Kidney (tissue), 14 donors: ENCODE measurements around the gene MAN1A2. TPM values are rescaled to one million over a fixed set of nuclear protein-coding genes. Genes with fewer than 3 reads are reported as not detected.

ENCODE experiments used
- DNase-seq, 5 donors: peaks; one replicate each; pipeline ENCODE4 v3.0.0-alpha.2; 2013 to 2020
- FAIRE-seq: peaks from 2 replicates; lab custom pipeline; 2012; peaks lifted over from hg19 to GRCh38; lab: Jason Lieb, UNC
- H3K27ac ChIP-seq, 2 donors: one replicate each; pipeline ENCODE4 v1.7.0; 2013; ENCODE audit warnings: low read depth in 2 of 2, low read length in 2 of 2, inconsistent platforms in 1 of 2
- H3K27me3 ChIP-seq: one replicate; pipeline ENCODE4 v1.7.1; 2013; ENCODE audit warnings: low read length, inconsistent platforms; ENCODE audit not compliant: control insufficient read depth, insufficient read depth
- H3K36me3 ChIP-seq, 3 donors: one replicate each; pipeline versions ENCODE4 v1.7.0 to v1.7.1; 2013; ENCODE audit warnings: low read length in 3 of 3, control low read depth in 1 of 3, inconsistent platforms in 1 of 3; ENCODE audit not compliant: insufficient read depth in 3 of 3, control insufficient read depth in 2 of 3
- H3K4me1 ChIP-seq, 3 donors: one replicate each; pipeline versions ENCODE4 v1.7.0 to v1.7.1; 2013; ENCODE audit warnings: low read length in 3 of 3, inconsistent platforms in 1 of 3, low read depth in 1 of 3; ENCODE audit not compliant: control insufficient read depth in 2 of 3, insufficient read depth in 2 of 3
- H3K4me3 ChIP-seq, 3 donors: one replicate each; pipeline versions ENCODE4 v1.7.0 to v1.8.1; 2013; ENCODE audit warnings: low read length in 3 of 3, control low read depth in 1 of 3, inconsistent platforms in 1 of 3
- H3K9ac ChIP-seq, 3 donors: one replicate each; pipeline versions ENCODE4 v1.7.0 to v1.7.1; 2013; ENCODE audit warnings: low read length in 3 of 3, control low read depth in 1 of 3, inconsistent platforms in 1 of 3
- H3K9me3 ChIP-seq, 3 donors: one replicate each; pipeline versions ENCODE4 v1.7.0 to v1.7.1; 2013; ENCODE audit warnings: low read length in 3 of 3, control low read depth in 1 of 3, inconsistent platforms in 1 of 3; ENCODE audit not compliant: control insufficient read depth in 2 of 3, insufficient read depth in 1 of 3
- intact Hi-C: fragments of 100-400 bp; cut with DNase I; formaldehyde crosslinking; loops from one replicate; pipeline ENCODE4 v1.11.1; 2022
- polyA plus RNA-seq: library from polyadenylated mRNA; stranded (reverse); fragments of 350-450 nt; fragmentation: Illumina TruSeq; extraction: RNeasy Lipid Tissue Mini Kit (QIAGEN cat#74804); gene quantifications from one replicate; pipeline ENCODE4 v1.2.3, GENCODE V29; 2014; ENCODE audit warnings: low read depth, low replicate concordance; ENCODE audit not compliant: insufficient read depth
- total RNA-seq: library from RNA; stranded (reverse); fragmentation: NEBNext Ultra II Directional; extraction: Animal tissue kit (Norgen Biotek cat#: 25700); gene quantifications from one replicate; pipeline ENCODE4 v1.2.1, GENCODE V29; 2021
- TF ChIP-seq, protein P1 (sequence below): IDR thresholded peaks from 3 replicates; pipeline ENCODE4 v1.5.1; 2012; ENCODE audit warnings: mild to moderate bottlenecking, moderate library complexity, borderline replicate concordance; ENCODE audit not compliant: insufficient read depth; ENCODE audit errors: extremely low read depth
- donor health status: control.
- donor health status: control.
- donor health status: control.
- donor health status: control.
- donor health status: control.
- donor health status: DM: yes; HTN: yes; CAD: no.
- donor health status: Normal renal cell carcinoma (clear cell type).

Gene MAN1A2
- total and polyA plus RNA-seq, 2 donors from 2014 or later, result 8.0 to 54.4 TPM

DNA sequence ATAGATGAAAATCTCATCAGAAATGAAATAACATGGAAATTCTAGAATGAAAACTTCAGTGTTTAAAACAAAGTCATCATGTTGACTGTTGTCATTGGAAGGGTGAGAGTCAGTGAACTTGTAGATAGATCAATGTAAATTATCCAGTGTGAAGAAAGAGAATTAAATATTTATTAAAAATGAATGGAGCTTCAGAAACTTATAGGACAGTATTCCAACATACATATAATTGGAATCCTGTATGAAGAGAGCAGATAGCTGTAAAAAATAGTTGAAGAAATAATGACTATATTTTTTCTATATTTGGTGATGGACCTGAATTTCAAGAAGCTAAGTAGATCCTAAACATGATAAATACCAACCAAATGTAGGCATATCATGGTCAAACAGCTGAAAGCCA is 60.0 kb downstream of the MAN1A2 start:
- TF ChIP-seq, protein P1, sequence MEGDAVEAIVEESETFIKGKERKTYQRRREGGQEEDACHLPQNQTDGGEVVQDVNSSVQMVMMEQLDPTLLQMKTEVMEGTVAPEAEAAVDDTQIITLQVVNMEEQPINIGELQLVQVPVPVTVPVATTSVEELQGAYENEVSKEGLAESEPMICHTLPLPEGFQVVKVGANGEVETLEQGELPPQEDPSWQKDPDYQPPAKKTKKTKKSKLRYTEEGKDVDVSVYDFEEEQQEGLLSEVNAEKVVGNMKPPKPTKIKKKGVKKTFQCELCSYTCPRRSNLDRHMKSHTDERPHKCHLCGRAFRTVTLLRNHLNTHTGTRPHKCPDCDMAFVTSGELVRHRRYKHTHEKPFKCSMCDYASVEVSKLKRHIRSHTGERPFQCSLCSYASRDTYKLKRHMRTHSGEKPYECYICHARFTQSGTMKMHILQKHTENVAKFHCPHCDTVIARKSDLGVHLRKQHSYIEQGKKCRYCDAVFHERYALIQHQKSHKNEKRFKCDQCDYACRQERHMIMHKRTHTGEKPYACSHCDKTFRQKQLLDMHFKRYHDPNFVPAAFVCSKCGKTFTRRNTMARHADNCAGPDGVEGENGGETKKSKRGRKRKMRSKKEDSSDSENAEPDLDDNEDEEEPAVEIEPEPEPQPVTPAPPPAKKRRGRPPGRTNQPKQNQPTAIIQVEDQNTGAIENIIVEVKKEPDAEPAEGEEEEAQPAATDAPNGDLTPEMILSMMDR, result no peak
- no peak for DNase-seq
- Histone ChIP-seq H3K4me3 (no peak overlapping the region), H3K9me3 (peaks cover 0 to 17% (median 0%) of the 10 kb centered on the region in 3 donors), H3K27me3 (no peaks in the 10 kb centered on the region), H3K27ac (no peak overlapping the region), H3K9ac (no peak overlapping the region), H3K4me1 (no peaks in the 10 kb centered on the region), H3K36me3 (peaks cover 0 to 5% (median 0%) of the 10 kb centered on the region in 3 donors)
- intact Hi-C loops, result no loop called here
- no peak for FAIRE-seq

DNA sequence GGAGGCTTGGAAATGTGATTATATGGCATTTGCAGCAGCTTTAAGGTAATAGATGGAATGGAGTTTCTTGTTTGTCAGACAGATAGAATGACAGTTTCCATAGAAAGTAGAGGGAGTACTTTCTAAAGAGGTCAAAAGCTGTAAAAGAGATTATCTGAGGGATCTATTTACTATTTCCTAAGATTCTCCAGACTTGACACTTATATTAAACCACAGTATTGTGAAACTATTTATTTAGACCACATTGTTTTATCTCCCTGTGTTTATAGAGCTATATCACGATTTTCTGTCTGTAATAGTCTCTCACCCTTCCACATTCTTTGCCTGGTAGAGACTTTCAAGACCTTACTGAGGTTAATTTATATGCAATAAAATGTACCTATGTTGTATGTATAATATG is 66.7 kb downstream of the MAN1A2 start:
- FAIRE-seq, result no peak
- Histone ChIP-seq H3K36me3 (no peaks in the 10 kb centered on the region), H3K27me3 (no peaks in the 10 kb centered on the region), H3K4me3 (no peak overlapping the region), H3K9ac (no peak overlapping the region), H3K4me1 (no peaks in the 10 kb centered on the region), H3K27ac (no peak overlapping the region), H3K9me3 (no peaks in the 10 kb centered on the region)
- DNase-seq, result peak in 2 of 5 donors; percentile 4 to 10
- TF ChIP-seq, protein P1, result no peak
- intact Hi-C loops, result no loop called here

DNA sequence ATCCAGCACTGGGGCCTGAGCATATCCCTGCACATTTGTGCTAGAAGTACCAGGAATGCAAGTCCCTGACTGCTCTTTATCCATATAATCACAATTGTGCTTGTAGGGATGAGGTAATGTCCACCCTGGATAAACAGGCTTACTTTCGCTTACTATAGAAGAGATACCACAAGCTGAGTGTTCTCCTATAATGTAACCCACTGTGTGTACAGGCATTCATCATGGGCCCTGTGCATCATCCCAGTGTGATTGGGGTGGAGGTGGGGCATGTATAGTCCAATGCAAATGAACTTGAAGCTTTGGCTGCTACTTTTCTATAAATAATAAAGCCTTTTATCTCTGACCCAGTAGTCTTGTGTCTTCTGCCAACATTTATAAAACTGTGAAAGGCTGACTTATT is 69.3 kb downstream of the MAN1A2 start:
- intact Hi-C loops, result no loop called here

More for the DNA sequence above, 69.3 kb downstream of the MAN1A2 start:
- FAIRE-seq, result no peak
- no peaks in the 10 kb centered on the region for H3K4me1 ChIP-seq
- TF ChIP-seq, protein P1, result no peak
- DNase-seq, result no peak
- no peaks in the 10 kb centered on the region for H3K36me3 ChIP-seq
- H3K9me3 ChIP-seq, result no peaks in the 10 kb centered on the region
- no peak overlapping the region for H3K4me3 ChIP-seq
- no peak overlapping the region for H3K9ac ChIP-seq
- no peak overlapping the region for H3K27ac ChIP-seq
- H3K27me3 ChIP-seq, result no peaks in the 10 kb centered on the region
